ENCODE measurements around the gene TMEM119. TPM values are rescaled to one million over a fixed set of nuclear protein-coding genes. Genes with fewer than 3 reads are reported as not detected.

TMEM119 gene
- total and polyA plus RNA-seq, 2 of the 13 experiments (the other 11 are each of a cell fraction or from before 2014, with no cell fraction given), result not detected

DNA sequence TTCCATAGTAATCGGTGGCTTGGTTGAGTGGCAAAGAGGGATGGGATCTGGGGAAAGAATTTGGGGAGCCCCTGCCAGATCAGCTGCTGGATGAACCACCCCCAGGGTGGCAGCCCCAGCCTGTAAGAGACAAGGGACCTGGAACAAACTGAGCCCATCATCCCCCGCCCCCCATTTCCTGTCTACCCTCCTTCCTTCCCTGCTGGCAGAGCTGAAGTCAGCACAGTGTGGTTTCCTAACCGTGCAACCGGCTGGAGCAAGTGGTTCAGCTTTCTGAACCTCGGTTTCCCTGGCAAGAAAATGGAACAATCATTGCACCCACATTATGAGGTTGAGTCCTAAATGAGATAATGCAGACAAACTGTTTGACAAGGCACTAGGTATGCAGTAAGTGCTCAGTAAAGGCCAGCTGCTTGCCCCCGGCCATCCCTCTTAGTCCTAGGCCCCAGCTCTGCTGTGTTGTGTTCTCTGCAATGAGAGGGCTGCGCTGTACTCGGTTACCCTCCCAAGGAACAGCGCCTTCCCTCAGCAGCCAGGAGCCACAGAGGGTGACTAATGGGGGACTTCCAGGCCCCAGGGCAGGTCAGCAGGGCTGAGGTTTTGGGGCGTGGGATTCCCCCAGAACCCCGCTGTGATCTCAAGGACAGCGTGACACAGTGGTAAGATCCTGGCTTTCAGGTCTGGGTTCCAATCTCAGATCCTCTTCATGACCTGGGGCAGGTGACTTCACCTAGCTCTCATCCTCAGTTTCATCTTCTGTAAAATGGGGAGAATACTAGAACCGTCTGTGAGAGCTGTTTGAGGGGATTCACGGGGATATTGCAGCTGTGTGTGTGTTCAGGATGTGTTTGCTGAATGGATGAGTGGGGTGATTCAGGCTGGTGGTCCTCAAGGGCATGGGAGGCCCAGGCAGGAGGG is 19.3 kb upstream of the TMEM119 start:
- BruUV-seq (replicated peaks), result no TSS peak
- FAIRE-seq (no peak), ATAC-seq (no peak)
- TF ChIP-seq, protein P1, sequence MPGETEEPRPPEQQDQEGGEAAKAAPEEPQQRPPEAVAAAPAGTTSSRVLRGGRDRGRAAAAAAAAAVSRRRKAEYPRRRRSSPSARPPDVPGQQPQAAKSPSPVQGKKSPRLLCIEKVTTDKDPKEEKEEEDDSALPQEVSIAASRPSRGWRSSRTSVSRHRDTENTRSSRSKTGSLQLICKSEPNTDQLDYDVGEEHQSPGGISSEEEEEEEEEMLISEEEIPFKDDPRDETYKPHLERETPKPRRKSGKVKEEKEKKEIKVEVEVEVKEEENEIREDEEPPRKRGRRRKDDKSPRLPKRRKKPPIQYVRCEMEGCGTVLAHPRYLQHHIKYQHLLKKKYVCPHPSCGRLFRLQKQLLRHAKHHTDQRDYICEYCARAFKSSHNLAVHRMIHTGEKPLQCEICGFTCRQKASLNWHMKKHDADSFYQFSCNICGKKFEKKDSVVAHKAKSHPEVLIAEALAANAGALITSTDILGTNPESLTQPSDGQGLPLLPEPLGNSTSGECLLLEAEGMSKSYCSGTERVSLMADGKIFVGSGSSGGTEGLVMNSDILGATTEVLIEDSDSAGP (CRISPR knock-in tag; IDR thresholded peaks at IDR 0.05; ENCODE audit: borderline replicate concordance), result no peak
- TF ChIP-seq, protein P2, sequence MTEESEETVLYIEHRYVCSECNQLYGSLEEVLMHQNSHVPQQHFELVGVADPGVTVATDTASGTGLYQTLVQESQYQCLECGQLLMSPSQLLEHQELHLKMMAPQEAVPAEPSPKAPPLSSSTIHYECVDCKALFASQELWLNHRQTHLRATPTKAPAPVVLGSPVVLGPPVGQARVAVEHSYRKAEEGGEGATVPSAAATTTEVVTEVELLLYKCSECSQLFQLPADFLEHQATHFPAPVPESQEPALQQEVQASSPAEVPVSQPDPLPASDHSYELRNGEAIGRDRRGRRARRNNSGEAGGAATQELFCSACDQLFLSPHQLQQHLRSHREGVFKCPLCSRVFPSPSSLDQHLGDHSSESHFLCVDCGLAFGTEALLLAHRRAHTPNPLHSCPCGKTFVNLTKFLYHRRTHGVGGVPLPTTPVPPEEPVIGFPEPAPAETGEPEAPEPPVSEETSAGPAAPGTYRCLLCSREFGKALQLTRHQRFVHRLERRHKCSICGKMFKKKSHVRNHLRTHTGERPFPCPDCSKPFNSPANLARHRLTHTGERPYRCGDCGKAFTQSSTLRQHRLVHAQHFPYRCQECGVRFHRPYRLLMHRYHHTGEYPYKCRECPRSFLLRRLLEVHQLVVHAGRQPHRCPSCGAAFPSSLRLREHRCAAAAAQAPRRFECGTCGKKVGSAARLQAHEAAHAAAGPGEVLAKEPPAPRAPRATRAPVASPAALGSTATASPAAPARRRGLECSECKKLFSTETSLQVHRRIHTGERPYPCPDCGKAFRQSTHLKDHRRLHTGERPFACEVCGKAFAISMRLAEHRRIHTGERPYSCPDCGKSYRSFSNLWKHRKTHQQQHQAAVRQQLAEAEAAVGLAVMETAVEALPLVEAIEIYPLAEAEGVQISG (CRISPR knock-in tag; IDR thresholded peaks at IDR 0.05), result no peak
- TF ChIP-seq, protein P3, sequence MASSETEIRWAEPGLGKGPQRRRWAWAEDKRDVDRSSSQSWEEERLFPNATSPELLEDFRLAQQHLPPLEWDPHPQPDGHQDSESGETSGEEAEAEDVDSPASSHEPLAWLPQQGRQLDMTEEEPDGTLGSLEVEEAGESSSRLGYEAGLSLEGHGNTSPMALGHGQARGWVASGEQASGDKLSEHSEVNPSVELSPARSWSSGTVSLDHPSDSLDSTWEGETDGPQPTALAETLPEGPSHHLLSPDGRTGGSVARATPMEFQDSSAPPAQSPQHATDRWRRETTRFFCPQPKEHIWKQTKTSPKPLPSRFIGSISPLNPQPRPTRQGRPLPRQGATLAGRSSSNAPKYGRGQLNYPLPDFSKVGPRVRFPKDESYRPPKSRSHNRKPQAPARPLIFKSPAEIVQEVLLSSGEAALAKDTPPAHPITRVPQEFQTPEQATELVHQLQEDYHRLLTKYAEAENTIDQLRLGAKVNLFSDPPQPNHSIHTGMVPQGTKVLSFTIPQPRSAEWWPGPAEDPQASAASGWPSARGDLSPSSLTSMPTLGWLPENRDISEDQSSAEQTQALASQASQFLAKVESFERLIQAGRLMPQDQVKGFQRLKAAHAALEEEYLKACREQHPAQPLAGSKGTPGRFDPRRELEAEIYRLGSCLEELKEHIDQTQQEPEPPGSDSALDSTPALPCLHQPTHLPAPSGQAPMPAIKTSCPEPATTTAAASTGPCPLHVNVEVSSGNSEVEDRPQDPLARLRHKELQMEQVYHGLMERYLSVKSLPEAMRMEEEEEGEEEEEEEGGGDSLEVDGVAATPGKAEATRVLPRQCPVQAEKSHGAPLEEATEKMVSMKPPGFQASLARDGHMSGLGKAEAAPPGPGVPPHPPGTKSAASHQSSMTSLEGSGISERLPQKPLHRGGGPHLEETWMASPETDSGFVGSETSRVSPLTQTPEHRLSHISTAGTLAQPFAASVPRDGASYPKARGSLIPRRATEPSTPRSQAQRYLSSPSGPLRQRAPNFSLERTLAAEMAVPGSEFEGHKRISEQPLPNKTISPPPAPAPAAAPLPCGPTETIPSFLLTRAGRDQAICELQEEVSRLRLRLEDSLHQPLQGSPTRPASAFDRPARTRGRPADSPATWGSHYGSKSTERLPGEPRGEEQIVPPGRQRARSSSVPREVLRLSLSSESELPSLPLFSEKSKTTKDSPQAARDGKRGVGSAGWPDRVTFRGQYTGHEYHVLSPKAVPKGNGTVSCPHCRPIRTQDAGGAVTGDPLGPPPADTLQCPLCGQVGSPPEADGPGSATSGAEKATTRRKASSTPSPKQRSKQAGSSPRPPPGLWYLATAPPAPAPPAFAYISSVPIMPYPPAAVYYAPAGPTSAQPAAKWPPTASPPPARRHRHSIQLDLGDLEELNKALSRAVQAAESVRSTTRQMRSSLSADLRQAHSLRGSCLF (CRISPR knock-in tag; IDR thresholded peaks at IDR 0.05; ENCODE audit: borderline replicate concordance), result no peak
- TF ChIP-seq, protein P4, sequence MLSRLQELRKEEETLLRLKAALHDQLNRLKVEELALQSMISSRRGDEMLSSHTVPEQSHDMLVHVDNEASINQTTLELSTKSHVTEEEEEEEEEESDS (CRISPR knock-in tag; IDR thresholded peaks at IDR 0.05; ENCODE audit: borderline replicate concordance), result no peak
- peak; percentile 38; the same call in 1 of the 2 replicates for TF ChIP-seq CHD4 (IDR thresholded peaks at IDR 0.05; ENCODE audit: borderline replicate concordance, low read length)
- TF ChIP-seq, protein P5, sequence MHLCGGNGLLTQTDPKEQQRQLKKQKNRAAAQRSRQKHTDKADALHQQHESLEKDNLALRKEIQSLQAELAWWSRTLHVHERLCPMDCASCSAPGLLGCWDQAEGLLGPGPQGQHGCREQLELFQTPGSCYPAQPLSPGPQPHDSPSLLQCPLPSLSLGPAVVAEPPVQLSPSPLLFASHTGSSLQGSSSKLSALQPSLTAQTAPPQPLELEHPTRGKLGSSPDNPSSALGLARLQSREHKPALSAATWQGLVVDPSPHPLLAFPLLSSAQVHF (CRISPR knock-in tag; IDR thresholded peaks at IDR 0.05), result no peak
- TF ChIP-seq RARA (CRISPR knock-in tag; IDR thresholded peaks at IDR 0.05), result no peak
- no peak for TF ChIP-seq ZNF569 (CRISPR knock-in tag; IDR thresholded peaks at IDR 0.05; ENCODE audit: borderline replicate concordance)
- TF ChIP-seq ZNF382 (CRISPR knock-in tag; IDR thresholded peaks at IDR 0.05; ENCODE audit: borderline replicate concordance), result no peak
- no peak for TF ChIP-seq ZNF83 (CRISPR knock-in tag; IDR thresholded peaks at IDR 0.05; ENCODE audit: borderline replicate concordance)

More for the DNA sequence above, 19.3 kb upstream of the TMEM119 start:
- ChIA-PET POLR2A (interaction anchor here (1.7 to 2.1 kb wide), 2 partner anchors 55 to 56 kb away, joined by 4 to 13 read pairs; partner anchors contain the start of genes ISCU and SART3), CTCF (ENCODE audit: low intra/inter-chr PET ratio, low total read pairs) (interaction anchor here (1.1 to 3.0 kb wide), 3 partner anchors 53 to 186 kb away, joined by 3 to 45 read pairs (median 3); partner anchors contain the start of gene ISCU)
- H2AFZ ChIP-seq (ENCODE audit: low read length), result no peak overlapping the region
- no peak overlapping the region for H3K9ac ChIP-seq (ENCODE audit: insufficient read depth, low read depth, low read length)
- H3K27me3 ChIP-seq (ENCODE audit: control insufficient read depth in 1 of 2, insufficient read depth in 2 of 2, low read length in 2 of 2), result peaks cover 0 to 4% of the 10 kb centered on the region in 2 experiments; a peak in 1 of 5 replicates
- no peak overlapping the region for H3K4me2 ChIP-seq (ENCODE audit: low read depth, low read length)
- no peaks in the 10 kb centered on the region for H4K20me1 ChIP-seq (ENCODE audit: insufficient read depth, low read length)
- H3K4me3 ChIP-seq (replicated peaks in 1 of 3; ENCODE audit: insufficient read depth in 1 of 3, low read depth in 2 of 3, low read length in 3 of 3), result no peak overlapping the region
- no peaks in the 10 kb centered on the region for H3K79me2 ChIP-seq (ENCODE audit: insufficient read depth, low read length)
- no peak overlapping the region for H3K27ac ChIP-seq (ENCODE audit: extremely low read length, insufficient read depth, low read length)
- H3K9me3 ChIP-seq (ENCODE audit: low read length), result no peaks in the 10 kb centered on the region
- in situ Hi-C loops (cut with HindIII; ENCODE audit: extremely low pct_ligation_motif_present, low pct_unique_long_range_greater_than_20kb) (loop anchor here (5.0 kb wide), 1 partner anchor 50 kb away; no protein-coding TSS in a partner anchor), intact Hi-C loops (cut with micrococcal nuclease; ENCODE audit: unreplicated experiment) (no loop called here)
- peaks cover 30% of the 10 kb centered on the region for H3K4me1 ChIP-seq (ENCODE audit: insufficient read depth, low read length)
- 16% methylated on average over 6 of the region's 14 CpGs for WGBS (ENCODE audit: low lambda C conversion rate)
- DNase-seq (ENCODE audit: low spot score), result no peak
- no peaks in the 10 kb centered on the region for H3K36me3 ChIP-seq (replicated peaks in 1 of 2; ENCODE audit: control insufficient read depth in 1 of 2, insufficient read depth in 2 of 2, low read length in 2 of 2)
